Loucy (cell line): ENCODE results near the gene LOC128125822.

ENCODE experiments used
- H2AFZ ChIP-seq: fragments of 200-600 bp; sonication (generic); 2 replicates; pipeline ENCODE4 v1.6.0; 2016; ENCODE audit warnings: antibody characterized with exemption, mild to moderate bottlenecking, low read length, moderate library complexity
- H3F3A ChIP-seq: fragments of 200-600 bp; 2 replicates; pipeline ENCODE4 v1.6.0; 2016; ENCODE audit warnings: antibody characterized with exemption, low read depth, mild to moderate bottlenecking
- H3K27me3 ChIP-seq: fragments of 200-600 bp; sonication (generic); 2 replicates; pipeline ENCODE4 v1.6.1; 2014; ENCODE audit warnings: low read length, mild to moderate bottlenecking; ENCODE audit not compliant: insufficient read depth, poor library complexity, severe bottlenecking
- H3K36me3 ChIP-seq: fragments of 200-600 bp; sonication (generic); 2 replicates; pipeline ENCODE4 v1.6.1; 2016; ENCODE audit warnings: low read length; ENCODE audit not compliant: insufficient read depth
- H3K4me1 ChIP-seq: fragments of 200-600 bp; sonication (generic); 2 replicates; pipeline ENCODE4 v1.5.1; 2014; ENCODE audit warnings: low read length, mild to moderate bottlenecking; ENCODE audit not compliant: insufficient read depth, poor library complexity, severe bottlenecking
- H3K4me2 ChIP-seq: fragments of 200-600 bp; sonication (generic); 2 replicates; pipeline ENCODE4 v1.6.0; 2014; ENCODE audit warnings: antibody characterized with exemption, low read length, low read depth, mild to moderate bottlenecking; ENCODE audit not compliant: poor library complexity, severe bottlenecking
- H3K4me3 ChIP-seq: fragments of 200-600 bp; sonication (generic); 2 replicates; pipeline ENCODE4 v1.5.1; 2014; ENCODE audit warnings: low read length, mild to moderate bottlenecking, mixed read lengths; ENCODE audit not compliant: poor library complexity, severe bottlenecking
- H3K79me2 ChIP-seq: fragments of 200-600 bp; sonication (generic); 2 replicates; pipeline ENCODE4 v1.6.1; 2014; ENCODE audit warnings: low read length; ENCODE audit not compliant: insufficient read depth
- H3K9ac ChIP-seq: fragments of 200-600 bp; sonication (generic); 2 replicates; pipeline ENCODE4 v1.6.0; 2014; ENCODE audit warnings: mild to moderate bottlenecking, low read depth, low read length, moderate library complexity; ENCODE audit not compliant: poor library complexity, severe bottlenecking
- H3K9me2 ChIP-seq: fragments of 200-600 bp; sonication (generic); replicated peaks from 2 replicates; pipeline ENCODE4 v1.6.1; 2016; ENCODE audit warnings: low read depth, low read length, mixed read lengths
- H3K9me3 ChIP-seq: fragments of 200-600 bp; sonication (generic); 2 replicates; pipeline ENCODE4 v1.6.1; 2014; ENCODE audit warnings: mild to moderate bottlenecking, antibody characterized with exemption, low read length, low read depth; ENCODE audit not compliant: insufficient read depth
- H4K20me1 ChIP-seq: fragments of 200-600 bp; sonication (generic); 2 replicates; pipeline ENCODE4 v1.6.0; 2014; ENCODE audit warnings: antibody characterized with exemption, low read length, mild to moderate bottlenecking; ENCODE audit not compliant: insufficient read depth, poor library complexity, severe bottlenecking
- CTCF ChIP-seq: fragments of 200-600 bp; sonication (generic); conservative IDR thresholded peaks from 2 replicates; pipeline ENCODE4 v1.5.1; 2014; ENCODE audit warnings: mild to moderate bottlenecking, antibody characterized with exemption, low read length
- EZH2phosphoT487 ChIP-seq: fragments of 200-600 bp; IDR thresholded peaks from 2 replicates; pipeline ENCODE4 v1.6.1; 2018; ENCODE audit warnings: antibody characterized with exemption, mild to moderate bottlenecking, moderate library complexity, borderline replicate concordance

Gene LOC128125822

GRCh38 chr6:63537959-63538300, 34.4 kb upstream of the LOC128125822 start:
- Histone ChIP-seq H3K4me2 (no peak overlapping the region), H3K36me3 (no peaks in the 10 kb centered on the region), H4K20me1 (no peaks in the 10 kb centered on the region), H3K79me2 (no peaks in the 10 kb centered on the region), H3K9me2 (no peaks in the 10 kb centered on the region), H3K4me3 (no peak overlapping the region), H3K4me1 (no peaks in the 10 kb centered on the region), H3F3A (no peaks in the 10 kb centered on the region), H2AFZ (no peak overlapping the region), H3K9ac (no peak overlapping the region), H3K27me3 (no peaks in the 10 kb centered on the region), H3K9me3 (no peaks in the 10 kb centered on the region)
- TF ChIP-seq EZH2phosphoT487 (no peak), CTCF (no peak)

- no peaks in the 10 kb centered on the region for H3K9me3 ChIP-seq
- H2AFZ ChIP-seq: no peak overlapping the region
- no peaks in the 10 kb centered on the region for H3F3A ChIP-seq
- TF ChIP-seq CTCF: no peak
- TF ChIP-seq EZH2phosphoT487: no peak
- no peak overlapping the region for H3K4me2 ChIP-seq
- H3K36me3 ChIP-seq: no peaks in the 10 kb centered on the region
- no peaks in the 10 kb centered on the region for H4K20me1 ChIP-seq
- H3K4me3 ChIP-seq: no peak overlapping the region
- no peaks in the 10 kb centered on the region for H3K9me2 ChIP-seq
- H3K79me2 ChIP-seq: no peaks in the 10 kb centered on the region
- H3K9ac ChIP-seq: no peak overlapping the region
- H3K4me1 ChIP-seq: no peaks in the 10 kb centered on the region
- no peaks in the 10 kb centered on the region for H3K27me3 ChIP-seq
These were observed 33.7 kb upstream of the LOC128125822 start for GRCh38 chr6:63538550-63538949.

GRCh38 chr6:63543001-63543400, 29.3 kb upstream of the LOC128125822 start:
- H3K4me2 ChIP-seq: no peak overlapping the region
- no peaks in the 10 kb centered on the region for H3K4me1 ChIP-seq
- no peaks in the 10 kb centered on the region for H3F3A ChIP-seq
- no peaks in the 10 kb centered on the region for H3K9me2 ChIP-seq
- H3K4me3 ChIP-seq: no peak overlapping the region
- H2AFZ ChIP-seq: no peak overlapping the region
- H3K9ac ChIP-seq: no peak overlapping the region
- H3K79me2 ChIP-seq: no peaks in the 10 kb centered on the region
- TF ChIP-seq CTCF: no peak
- TF ChIP-seq EZH2phosphoT487: no peak
- no peaks in the 10 kb centered on the region for H4K20me1 ChIP-seq
- H3K36me3 ChIP-seq: no peaks in the 10 kb centered on the region
- H3K27me3 ChIP-seq: no peaks in the 10 kb centered on the region
- H3K9me3 ChIP-seq: no peaks in the 10 kb centered on the region
